Rectal smooth muscle tissue (tissue), 1 donor: ENCODE data around the gene DKK3.

Source experiments
- H3K27ac ChIP-seq: one replicate; pipeline ENCODE4 v1.7.0; 2013; ENCODE audit warnings: low read depth, low read length, inconsistent platforms
- H3K27me3 ChIP-seq: one replicate; pipeline ENCODE4 v1.7.0; 2013; ENCODE audit warnings: low read length; ENCODE audit not compliant: control insufficient read depth, insufficient read depth
- H3K36me3 ChIP-seq: one replicate; pipeline ENCODE4 v1.7.0; 2013; ENCODE audit warnings: low read length; ENCODE audit not compliant: control insufficient read depth, insufficient read depth
- H3K4me1 ChIP-seq: one replicate; pipeline ENCODE4 v1.7.0; 2013; ENCODE audit warnings: low read length; ENCODE audit not compliant: control insufficient read depth, insufficient read depth
- H3K4me3 ChIP-seq: one replicate; pipeline ENCODE4 v1.7.0; 2013; ENCODE audit warnings: low read length
- H3K9ac ChIP-seq: one replicate; pipeline ENCODE4 v1.7.0; 2013; ENCODE audit warnings: low read length

The DKK3 gene

GRCh38 chr11:11973866-11974265, 34.6 kb downstream of the DKK3 start:
- H3K36me3 ChIP-seq: no peaks in the 10 kb centered on the region
- H3K9ac ChIP-seq: no peak overlapping the region
- H3K27ac ChIP-seq: peak overlapping the region; percentile 64
- peaks cover 43% of the 10 kb centered on the region for H3K4me1 ChIP-seq
- no peak overlapping the region for H3K4me3 ChIP-seq
- H3K27me3 ChIP-seq: no peaks in the 10 kb centered on the region

GRCh38 chr11:11973361-11973800, 35.0 kb downstream of the DKK3 start:
- Histone ChIP-seq H3K9ac (no peak overlapping the region), H3K27ac (peak overlapping the region; percentile 64), H3K4me3 (no peak overlapping the region), H3K36me3 (no peaks in the 10 kb centered on the region), H3K27me3 (no peaks in the 10 kb centered on the region), H3K4me1 (peaks cover 40% of the 10 kb centered on the region)

- no peak overlapping the region for H3K9ac ChIP-seq
- no peaks in the 10 kb centered on the region for H3K36me3 ChIP-seq
- H3K27ac ChIP-seq: peak overlapping the region; percentile 64
- no peaks in the 10 kb centered on the region for H3K27me3 ChIP-seq
- H3K4me1 ChIP-seq: peaks cover 40% of the 10 kb centered on the region
- H3K4me3 ChIP-seq: no peak overlapping the region
These were observed 35.6 kb downstream of the DKK3 start for GRCh38 chr11:11972730-11973341.

- peak overlapping the region; percentile 10 for H3K27ac ChIP-seq
- H3K4me3 ChIP-seq: no peak overlapping the region
- no peaks in the 10 kb centered on the region for H3K27me3 ChIP-seq
- no peaks in the 10 kb centered on the region for H3K36me3 ChIP-seq
- no peak overlapping the region for H3K9ac ChIP-seq
- H3K4me1 ChIP-seq: peaks cover 35% of the 10 kb centered on the region
These were observed 36.4 kb downstream of the DKK3 start for GRCh38 chr11:11971906-11972547.

GRCh38 chr11:11970556-11970955, 37.9 kb downstream of the DKK3 start:
- Histone ChIP-seq H3K9ac (no peak overlapping the region), H3K27me3 (no peaks in the 10 kb centered on the region), H3K4me3 (no peak overlapping the region), H3K4me1 (peaks cover 25% of the 10 kb centered on the region), H3K27ac (no peak overlapping the region), H3K36me3 (no peaks in the 10 kb centered on the region)

- H3K4me1 ChIP-seq: peaks cover 25% of the 10 kb centered on the region
- no peak overlapping the region for H3K4me3 ChIP-seq
- no peaks in the 10 kb centered on the region for H3K36me3 ChIP-seq
- H3K27me3 ChIP-seq: no peaks in the 10 kb centered on the region
- H3K9ac ChIP-seq: no peak overlapping the region
- H3K27ac ChIP-seq: no peak overlapping the region
These were observed 38.8 kb downstream of the DKK3 start for GRCh38 chr11:11969380-11970215.

- peaks cover 21% of the 10 kb centered on the region for H3K4me1 ChIP-seq
- no peak overlapping the region for H3K4me3 ChIP-seq
These were observed 39.7 kb downstream of the DKK3 start for GRCh38 chr11:11968511-11969280.

GRCh38 chr11:11967669-11968510, 40.5 kb downstream of the DKK3 start:
- Histone ChIP-seq H3K27me3 (no peaks in the 10 kb centered on the region), H3K36me3 (no peaks in the 10 kb centered on the region), H3K4me1 (peaks cover 14% of the 10 kb centered on the region), H3K27ac (no peak overlapping the region), H3K4me3 (no peak overlapping the region), H3K9ac (no peak overlapping the region)

More at GRCh38 chr11:11968511-11969280, 39.7 kb downstream of the DKK3 start:
- Histone ChIP-seq H3K27me3 (no peaks in the 10 kb centered on the region), H3K36me3 (no peaks in the 10 kb centered on the region), H3K9ac (no peak overlapping the region), H3K27ac (no peak overlapping the region)

GRCh38 chr11:11966826-11967668, 41.4 kb downstream of the DKK3 start:
- H3K4me3 ChIP-seq: no peak overlapping the region
- H3K36me3 ChIP-seq: no peaks in the 10 kb centered on the region
- no peak overlapping the region for H3K27ac ChIP-seq
- H3K4me1 ChIP-seq: peaks cover 6% of the 10 kb centered on the region
- no peak overlapping the region for H3K9ac ChIP-seq
- no peaks in the 10 kb centered on the region for H3K27me3 ChIP-seq

- Histone ChIP-seq H3K36me3 (no peaks in the 10 kb centered on the region), H3K27ac (no peak overlapping the region), H3K4me1 (peaks cover 1% of the 10 kb centered on the region), H3K9ac (no peak overlapping the region), H3K27me3 (no peaks in the 10 kb centered on the region), H3K4me3 (no peak overlapping the region)
These were observed 42.1 kb downstream of the DKK3 start for GRCh38 chr11:11966354-11966741.
